HG03108 (cell line): ENCODE data around the gene MRPL32.
"Not testable (repeated sequence)": the region's sequence is repeated elsewhere in the genome, so short reads cannot be mapped to it uniquely, and the experiment has no call there.

Experiments used
- ATAC-seq: cut with Tn5 transposase; IDR thresholded peaks from one replicate; pipeline ENCODE4 v1.9.1; 2021; ENCODE audit warnings: moderate library complexity; ENCODE audit not compliant: unreplicated experiment

The MRPL32 gene

GRCh38 chr7:42931834-42932651 lies at the start of gene MRPL32, which contains the start of gene PSMA2:
Gene MRPL32, plus strand, starts transcription at chr7:42932376. Its CDS starts 11 bp downstream, at chr7:42932387.
Gene PSMA2, minus strand, starts transcription at chr7:42932174. Its CDS starts 16 bp downstream, at chr7:42932158.
- ATAC-seq, result peak; percentile 99

DNA sequence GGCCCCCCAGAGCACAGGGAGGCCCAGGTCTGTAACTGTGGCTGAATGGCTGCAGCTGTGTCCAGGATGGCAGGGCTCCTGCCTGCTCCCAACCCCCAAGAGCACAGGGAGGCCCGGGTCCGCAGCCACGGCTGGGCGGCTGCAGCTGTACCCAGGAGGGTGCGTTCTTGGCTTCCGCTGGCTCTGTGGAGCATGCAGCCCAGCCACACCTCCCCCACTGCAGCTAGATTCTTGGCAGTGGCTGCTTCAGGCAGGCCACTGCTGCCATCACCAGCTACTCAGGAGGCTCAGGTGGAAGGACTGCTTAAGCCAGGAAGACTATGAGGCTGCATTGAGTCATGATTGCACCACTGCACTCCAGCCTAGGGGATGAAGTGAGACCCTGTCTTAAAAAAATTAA lies 48.2 kb upstream of the MRPL32 start:
- no peak for ATAC-seq

DNA sequence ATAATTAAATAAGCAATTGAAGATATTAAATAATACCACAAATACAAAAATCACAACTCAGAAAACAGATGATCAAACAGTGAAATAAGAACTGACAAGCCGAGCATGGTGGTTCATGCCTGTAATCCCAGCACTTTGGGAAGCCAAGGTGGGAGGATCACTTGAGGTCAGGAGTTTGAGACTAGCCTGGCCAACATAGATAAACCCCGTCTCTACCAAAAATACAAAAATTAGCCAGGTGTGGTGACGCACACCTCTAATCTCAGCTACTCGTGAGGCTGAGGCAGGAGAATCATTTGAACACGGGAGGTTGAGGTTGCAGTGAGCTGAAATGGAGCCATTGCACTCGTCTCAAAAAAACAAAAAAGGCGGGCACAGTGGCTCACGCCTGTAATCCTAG lies 47.0 kb upstream of the MRPL32 start:
- ATAC-seq, result not testable (repeated sequence)

GRCh38 chr7:42886129-42886528 lies 46.0 kb upstream of the MRPL32 start:
- ATAC-seq, result no peak

DNA sequence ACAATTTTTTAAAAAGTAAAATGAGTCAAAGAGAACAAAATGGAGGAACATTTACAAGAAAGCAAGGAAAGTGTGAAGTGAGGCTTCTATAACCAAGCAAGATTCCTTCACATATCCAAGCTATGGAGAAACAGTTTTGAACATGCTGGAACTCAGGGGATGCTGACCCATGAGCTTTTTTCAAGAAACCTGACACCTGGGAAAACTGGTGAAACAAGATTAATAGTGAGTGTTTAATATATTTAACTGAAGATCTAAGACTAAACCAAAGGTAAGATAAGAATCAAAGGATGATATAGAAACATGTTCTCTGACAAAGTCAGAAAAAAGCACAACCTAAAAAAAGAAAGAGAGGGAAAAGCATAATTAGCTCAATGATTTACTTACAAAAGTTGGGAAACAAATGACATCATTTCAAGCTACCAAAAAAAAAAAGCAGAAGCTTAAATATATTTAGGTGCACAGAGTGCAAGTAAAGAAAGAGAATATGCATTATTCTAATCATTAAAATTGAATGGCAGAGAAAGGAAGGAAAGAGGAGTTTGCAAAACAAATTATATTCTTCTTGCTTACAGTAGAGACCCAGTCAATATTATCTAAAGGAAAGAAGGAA lies 45.2 kb upstream of the MRPL32 start:
- ATAC-seq, result no peak

- no peak for ATAC-seq
Observed at GRCh38 chr7:42893346-42894240, 38.6 kb upstream of the MRPL32 start.

GRCh38 chr7:42900842-42901241 lies 31.3 kb upstream of the MRPL32 start:
- ATAC-seq, result no peak

DNA sequence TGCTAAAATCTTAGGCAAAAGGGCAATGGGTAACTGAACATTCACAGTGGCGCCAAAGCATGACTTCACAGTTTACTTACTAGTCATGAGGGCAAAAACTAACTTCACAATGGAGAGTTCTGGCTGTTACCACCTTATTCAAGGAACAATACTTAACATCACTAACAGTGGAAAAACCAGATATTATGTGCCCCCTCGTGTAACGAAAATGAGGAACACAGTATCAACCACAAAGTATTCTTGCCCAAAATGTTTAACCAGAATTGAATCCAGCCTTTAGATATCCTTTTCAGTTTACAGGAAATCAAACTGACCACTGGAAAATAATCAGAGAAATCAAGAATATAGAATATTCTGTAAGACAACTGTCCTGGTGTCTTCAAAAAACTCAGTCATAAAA lies 29.8 kb upstream of the MRPL32 start:
- ATAC-seq, result no peak

DNA sequence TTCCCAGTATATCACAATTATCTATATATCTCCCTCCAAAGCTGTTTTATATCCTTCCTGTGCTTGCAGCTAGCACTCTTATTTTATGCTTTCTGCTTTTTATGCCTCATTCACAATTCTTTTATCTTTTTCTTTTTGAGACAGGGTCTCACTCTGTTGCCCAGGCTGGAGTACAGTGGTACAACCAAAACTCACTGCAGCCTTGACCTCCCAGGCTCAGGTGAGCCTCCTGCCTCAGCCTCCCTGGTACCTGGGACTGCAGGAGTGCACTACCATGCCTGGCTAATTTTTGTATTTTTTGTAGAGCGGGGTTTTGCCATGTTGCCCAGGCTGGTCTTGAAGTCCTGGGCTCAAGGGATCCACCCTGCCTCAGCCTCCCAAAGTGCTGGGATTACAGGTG lies 26.0 kb upstream of the MRPL32 start:
- ATAC-seq, result no peak

GRCh38 chr7:42907316-42907715 lies 24.9 kb upstream of the MRPL32 start:
- no peak for ATAC-seq

DNA sequence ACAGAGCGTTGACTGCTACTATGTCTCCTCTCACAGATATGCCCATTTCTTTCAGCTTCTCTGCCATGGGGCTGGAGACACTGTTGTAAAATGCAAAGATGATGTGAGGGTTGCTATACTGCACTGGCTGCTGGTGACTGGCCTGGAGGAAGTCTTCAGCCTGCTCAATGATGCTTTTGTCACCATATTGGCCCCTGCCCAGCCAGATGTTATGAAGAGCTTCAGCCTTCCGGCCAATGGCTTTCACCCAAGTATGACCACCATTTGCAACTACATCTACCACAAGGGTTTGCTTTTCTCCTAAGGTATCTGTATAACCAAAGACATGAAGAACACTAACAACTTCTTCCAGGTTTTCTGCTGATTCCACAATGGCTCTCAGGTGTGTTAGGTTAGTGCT lies 21.9 kb upstream of the MRPL32 start:
- ATAC-seq, result no peak

DNA sequence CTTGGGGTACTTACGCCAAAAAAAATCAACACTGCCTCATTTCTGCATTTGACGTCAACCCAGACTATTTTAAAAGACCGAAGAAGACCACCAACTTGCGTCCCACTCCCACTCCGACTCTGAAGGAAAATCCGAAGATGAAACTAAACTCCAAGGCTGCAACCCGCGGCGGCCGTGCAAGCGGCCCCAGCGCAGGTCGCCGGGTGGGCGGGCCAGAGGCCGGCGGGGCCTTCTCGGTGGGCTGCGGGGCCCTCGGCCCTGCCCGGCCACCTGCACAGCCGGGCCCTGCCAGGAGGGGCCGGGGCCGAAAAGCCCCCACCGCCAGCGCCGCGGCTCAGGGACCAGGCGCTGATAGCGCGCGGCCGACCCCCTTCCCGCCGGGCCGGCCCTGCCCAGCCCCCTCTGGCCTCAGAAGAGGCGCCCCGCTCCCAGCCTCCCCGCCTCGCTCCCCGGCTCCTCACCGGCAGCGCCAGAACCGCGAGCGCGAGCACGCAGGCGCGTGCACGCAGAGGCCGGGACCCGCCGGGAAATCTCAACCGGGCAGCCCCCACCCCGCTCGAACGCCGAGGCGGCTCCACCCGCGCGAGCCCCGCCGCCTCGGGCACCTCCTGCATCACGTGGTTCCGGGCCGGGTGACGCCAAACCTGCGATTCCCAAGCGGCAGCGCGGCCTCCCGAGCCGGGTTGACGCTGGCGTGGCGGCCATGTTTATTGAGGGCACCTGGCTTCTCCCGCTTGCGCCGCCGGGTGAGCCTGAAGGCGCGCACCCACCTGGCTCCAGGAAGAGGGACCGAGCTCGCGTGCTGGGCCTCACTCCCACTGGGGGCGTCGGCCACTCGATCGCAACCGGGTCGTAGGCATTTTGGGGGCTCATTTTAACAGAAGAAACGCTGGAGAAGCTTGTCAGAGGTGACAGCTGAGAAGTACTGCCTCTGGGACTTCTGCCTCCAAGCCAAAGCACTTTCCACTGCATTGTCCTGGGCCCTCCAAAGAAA lies 20.4 kb upstream of the MRPL32 start, which contains the start of gene C7orf25:
C7orf25 (minus strand) TSS at position 617 of the 994 bp plus-strand sequence. CDS start 1,170 bp downstream, outside the sequence.
- ATAC-seq, result peak; percentile 94

- no peak for ATAC-seq
Observed at GRCh38 chr7:42913591-42913990, 18.6 kb upstream of the MRPL32 start.

GRCh38 chr7:42914009-42914408 lies 18.2 kb upstream of the MRPL32 start:
- no peak for ATAC-seq

- no peak for ATAC-seq
Observed at GRCh38 chr7:42914421-42915045, 17.6 kb upstream of the MRPL32 start.

GRCh38 chr7:42915356-42915755 lies 16.8 kb upstream of the MRPL32 start:
- ATAC-seq, result no peak

DNA sequence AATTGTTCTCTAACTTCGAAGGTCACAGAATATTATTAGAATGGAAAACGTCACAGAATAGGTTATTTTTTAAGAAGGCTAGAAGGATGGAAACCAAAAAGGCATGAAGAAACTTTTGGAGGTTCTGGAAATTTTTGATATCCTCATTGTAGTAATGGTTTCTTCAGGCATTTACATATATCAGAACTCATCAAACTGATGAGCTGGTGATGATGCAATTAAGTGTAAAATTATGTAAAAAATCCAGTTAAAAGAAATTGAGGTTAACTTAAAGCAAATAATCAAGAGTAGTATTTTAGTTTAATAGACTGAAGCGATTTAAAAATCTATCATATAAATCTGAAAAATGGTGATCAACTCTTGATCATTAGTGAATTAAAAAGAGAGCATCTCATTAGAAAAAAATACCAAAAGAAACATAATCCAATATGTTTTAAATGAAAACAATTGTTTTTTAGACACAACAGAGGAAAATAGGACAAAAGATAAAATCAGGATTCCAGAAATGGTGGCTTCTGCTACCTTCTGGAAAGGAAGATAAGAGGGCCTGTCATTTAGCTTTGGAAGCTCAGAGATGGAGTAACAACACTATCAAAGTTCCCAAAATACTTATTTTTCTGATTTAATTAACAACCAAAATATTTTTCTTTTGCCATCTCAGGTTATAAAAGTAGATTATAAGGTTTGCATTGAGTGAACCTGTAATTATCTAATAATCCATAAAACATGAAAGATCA lies 10.0 kb upstream of the MRPL32 start:
- ATAC-seq, result no peak

DNA sequence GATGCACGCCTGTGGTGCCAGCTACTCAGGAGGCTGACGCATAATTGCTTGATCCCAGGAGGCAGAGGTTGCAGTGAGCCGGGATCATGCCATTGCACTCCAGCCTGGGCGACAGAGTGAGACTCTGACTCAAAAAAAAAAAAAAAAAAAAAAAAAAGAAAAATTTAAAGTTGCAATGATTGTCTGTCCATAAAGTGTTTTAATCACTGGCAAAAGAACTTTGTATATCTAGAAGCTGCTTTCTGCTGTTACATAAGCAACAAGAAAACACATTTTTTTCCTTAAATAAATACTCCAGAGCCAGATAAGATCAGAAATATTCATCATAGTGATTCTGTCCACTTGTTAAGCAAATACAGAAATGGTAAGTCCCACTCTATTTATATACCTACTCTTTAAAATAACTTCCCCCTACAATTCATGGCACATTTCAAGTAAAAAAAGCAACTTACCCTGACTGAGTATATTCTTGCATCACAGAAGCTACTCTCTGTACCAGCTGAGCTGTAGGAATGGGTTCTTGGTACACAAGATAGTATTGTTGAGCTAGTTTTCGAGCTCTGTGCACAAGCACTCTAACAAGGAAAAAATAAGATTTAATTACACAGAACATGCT lies 7.8 kb upstream of the MRPL32 start:
- ATAC-seq, result no peak
